ENCODE data around the gene CEACAM18.
"Not testable (repeated sequence)": the region's sequence is repeated elsewhere in the genome, so short reads cannot be mapped to it uniquely, and the experiment has no call there.

CEACAM18 gene

GRCh38 chr19:51460164-51460992, 18.0 kb upstream of the CEACAM18 start:
- no peak for DNase-seq (ENCODE audit: low spot score)
- no peak for TF ChIP-seq CTCF (IDR thresholded peaks at IDR 0.05; ENCODE audit: extremely low read depth, insufficient read depth, missing control alignments)
- in situ Hi-C loops (cut with MboI; ENCODE audit: low pct_unique_long_range_greater_than_20kb, low sequenced_read_pairs, unreplicated experiment): no loop called here

- DNase-seq (ENCODE audit: low spot score): no peak
- TF ChIP-seq CTCF (IDR thresholded peaks at IDR 0.05; ENCODE audit: extremely low read depth, insufficient read depth, missing control alignments): no peak
- in situ Hi-C loops (cut with MboI; ENCODE audit: low pct_unique_long_range_greater_than_20kb, low sequenced_read_pairs, unreplicated experiment): no loop called here
Measured at GRCh38 chr19:51461723-51462161, 16.6 kb upstream of the CEACAM18 start.

DNA sequence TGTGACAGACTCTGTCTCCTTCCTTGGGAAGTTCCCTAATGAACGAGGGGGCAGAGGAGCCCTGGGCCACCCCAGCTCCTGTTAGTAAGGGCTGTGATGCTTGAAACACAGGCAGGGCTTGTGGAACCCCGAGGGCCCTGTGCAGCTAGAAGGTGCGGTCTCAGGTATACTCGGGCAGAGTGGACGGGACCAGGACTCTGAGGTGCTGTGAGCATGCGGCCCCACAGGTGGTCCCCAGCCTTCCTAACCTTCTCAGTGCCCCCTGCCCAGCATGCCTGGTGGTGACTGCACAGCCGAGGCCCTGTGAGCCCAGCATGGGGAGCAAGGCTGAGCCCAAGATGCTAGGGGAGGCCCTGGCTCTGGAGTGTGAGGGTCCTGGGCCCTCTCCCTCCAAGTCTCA, 16.1 kb upstream of the CEACAM18 start:
- no peak for DNase-seq (ENCODE audit: low spot score)
- no peak for TF ChIP-seq CTCF (IDR thresholded peaks at IDR 0.05; ENCODE audit: extremely low read depth, insufficient read depth, missing control alignments)
- in situ Hi-C loops (cut with MboI; ENCODE audit: low pct_unique_long_range_greater_than_20kb, low sequenced_read_pairs, unreplicated experiment): no loop called here

GRCh38 chr19:51462681-51463080, 15.7 kb upstream of the CEACAM18 start:
- no peak for TF ChIP-seq CTCF (IDR thresholded peaks at IDR 0.05; ENCODE audit: extremely low read depth, insufficient read depth, missing control alignments)
- in situ Hi-C loops (cut with MboI; ENCODE audit: low pct_unique_long_range_greater_than_20kb, low sequenced_read_pairs, unreplicated experiment): no loop called here

DNA sequence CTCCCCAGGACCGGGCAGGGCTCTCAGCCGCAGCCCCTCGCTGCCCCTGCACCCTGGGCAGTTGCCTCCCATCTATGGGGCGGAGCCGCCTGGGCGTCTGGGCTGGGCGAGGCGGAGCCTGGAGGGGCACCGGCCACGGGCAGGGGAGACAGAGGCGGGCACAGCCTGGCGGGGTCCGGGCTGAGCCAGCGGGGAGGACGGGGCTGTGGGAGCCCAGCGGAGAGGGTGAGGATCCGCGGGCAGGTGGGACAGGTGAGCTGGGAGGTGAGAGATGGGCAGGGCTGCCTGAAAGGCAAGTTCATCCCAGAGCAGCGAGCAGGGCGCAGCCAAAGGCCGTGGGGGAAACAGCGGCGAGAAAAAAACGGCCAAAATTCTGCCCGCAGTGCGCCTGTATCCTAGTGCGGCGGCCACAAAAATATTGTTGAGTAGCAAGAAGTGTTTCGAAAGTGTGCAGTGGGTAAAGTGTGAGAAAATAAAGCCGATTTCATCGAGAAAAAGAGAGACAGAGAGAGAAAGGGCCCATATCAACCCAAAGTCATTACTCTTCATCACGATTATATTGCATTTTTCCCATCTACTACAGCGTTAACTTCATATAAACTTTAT, 14.3 kb upstream of the CEACAM18 start:
- in situ Hi-C loops (cut with MboI; ENCODE audit: low pct_unique_long_range_greater_than_20kb, low sequenced_read_pairs, unreplicated experiment); DNase-seq (ENCODE audit: low spot score): not testable (repeated sequence)

More at GRCh38 chr19:51462681-51463080, 15.7 kb upstream of the CEACAM18 start:
- no peak for DNase-seq (ENCODE audit: low spot score)

DNA sequence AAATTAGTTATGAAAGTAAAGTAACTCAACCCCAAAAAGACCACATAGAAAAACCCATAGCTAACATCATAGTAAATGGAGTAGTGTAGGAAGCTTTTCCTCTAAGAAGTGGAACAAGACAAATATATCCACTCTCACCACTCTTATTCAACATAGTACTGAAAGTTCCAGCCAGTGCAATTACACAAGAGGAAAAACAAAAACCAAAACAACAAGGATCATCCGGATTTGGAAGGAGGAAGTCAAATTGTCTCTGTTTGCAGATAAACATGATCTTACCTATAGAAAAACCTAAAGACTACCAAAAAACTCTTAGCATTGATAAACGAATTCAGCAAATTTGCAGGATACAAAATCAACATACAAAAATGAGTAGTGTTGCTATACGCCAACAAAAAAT, 11.6 kb upstream of the CEACAM18 start:
- no peak for TF ChIP-seq CTCF (IDR thresholded peaks at IDR 0.05; ENCODE audit: extremely low read depth, insufficient read depth, missing control alignments)
- DNase-seq (ENCODE audit: low spot score): no peak
- in situ Hi-C loops (cut with MboI; ENCODE audit: low pct_unique_long_range_greater_than_20kb, low sequenced_read_pairs, unreplicated experiment): no loop called here

DNA sequence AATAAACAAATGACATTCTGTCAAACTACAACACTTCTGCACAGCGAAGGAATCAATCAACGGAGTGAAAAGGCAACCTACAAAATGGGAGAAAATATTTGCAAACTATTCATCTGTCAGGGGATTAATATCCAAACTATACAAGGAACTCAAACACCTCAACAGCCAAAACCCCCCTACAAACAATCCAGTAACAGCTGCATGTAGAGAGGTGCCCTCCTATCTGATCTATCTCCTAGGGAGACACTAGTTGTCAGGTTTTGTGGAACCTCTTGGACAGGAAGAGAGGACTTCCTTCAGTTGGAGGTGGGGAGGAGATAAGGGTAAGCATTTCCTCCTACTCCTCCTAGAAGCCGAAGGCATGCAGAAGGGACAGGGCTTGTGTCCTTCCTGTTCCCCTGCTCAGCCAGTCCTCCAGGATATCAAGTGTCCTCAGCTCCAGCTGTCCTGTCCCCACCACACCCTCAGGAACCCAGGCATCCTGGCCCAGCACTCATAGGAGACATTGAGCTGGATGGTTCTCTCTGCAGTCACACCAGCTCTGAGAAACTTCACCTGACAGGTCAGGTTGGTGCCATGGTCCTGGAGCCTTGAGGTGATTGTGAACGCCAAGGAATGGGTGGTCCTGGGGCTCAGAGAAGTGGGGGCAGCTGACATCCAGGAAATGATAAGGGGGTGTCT, 10.3 kb upstream of the CEACAM18 start:
- no peak for DNase-seq (ENCODE audit: low spot score)
- TF ChIP-seq CTCF (IDR thresholded peaks at IDR 0.05; ENCODE audit: extremely low read depth, insufficient read depth, missing control alignments): no peak
- in situ Hi-C loops (cut with MboI; ENCODE audit: low pct_unique_long_range_greater_than_20kb, low sequenced_read_pairs, unreplicated experiment): no loop called here

Measured in GM13977 (cell line).